AG10803 (cell line): Measurements from ENCODE around the gene TACR2.

ENCODE experiments used
- DNase-seq: peaks from one replicate; pipeline ENCODE4 v3.0.0; 2010; ENCODE audit warnings: low read depth
- H3K4me3 ChIP-seq: 2 replicates; pipeline ENCODE4 v1.5.1; 2011; ENCODE audit warnings: mild to moderate bottlenecking, low read length, control low read depth
- TF ChIP-seq, protein P1 (sequence below): conservative IDR thresholded peaks from 2 replicates; pipeline ENCODE4 v1.5.1; 2011; ENCODE audit warnings: mild to moderate bottlenecking, low read length, control low read depth, inconsistent platforms

TACR2 gene

DNA sequence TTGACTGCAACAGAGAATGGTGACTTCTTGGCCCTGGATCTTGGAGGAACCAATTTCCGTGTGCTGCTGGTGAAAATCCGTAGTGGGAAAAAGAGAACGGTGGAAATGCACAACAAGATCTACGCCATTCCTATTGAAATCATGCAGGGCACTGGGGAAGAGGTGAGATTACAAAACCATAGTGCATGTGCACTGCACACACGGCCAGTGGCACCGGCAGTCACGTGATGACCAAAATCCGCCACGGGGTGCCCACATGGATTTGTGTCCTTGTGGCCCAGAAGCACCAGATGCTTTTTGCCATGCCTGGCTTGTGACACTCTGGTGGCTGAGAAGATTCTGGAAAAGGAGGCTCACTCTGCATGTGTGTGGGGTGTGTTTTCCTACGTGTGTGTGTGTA is 32.4 kb downstream of the TACR2 start:
- H3K4me3 ChIP-seq = no peak overlapping the region
- TF ChIP-seq, protein P1, sequence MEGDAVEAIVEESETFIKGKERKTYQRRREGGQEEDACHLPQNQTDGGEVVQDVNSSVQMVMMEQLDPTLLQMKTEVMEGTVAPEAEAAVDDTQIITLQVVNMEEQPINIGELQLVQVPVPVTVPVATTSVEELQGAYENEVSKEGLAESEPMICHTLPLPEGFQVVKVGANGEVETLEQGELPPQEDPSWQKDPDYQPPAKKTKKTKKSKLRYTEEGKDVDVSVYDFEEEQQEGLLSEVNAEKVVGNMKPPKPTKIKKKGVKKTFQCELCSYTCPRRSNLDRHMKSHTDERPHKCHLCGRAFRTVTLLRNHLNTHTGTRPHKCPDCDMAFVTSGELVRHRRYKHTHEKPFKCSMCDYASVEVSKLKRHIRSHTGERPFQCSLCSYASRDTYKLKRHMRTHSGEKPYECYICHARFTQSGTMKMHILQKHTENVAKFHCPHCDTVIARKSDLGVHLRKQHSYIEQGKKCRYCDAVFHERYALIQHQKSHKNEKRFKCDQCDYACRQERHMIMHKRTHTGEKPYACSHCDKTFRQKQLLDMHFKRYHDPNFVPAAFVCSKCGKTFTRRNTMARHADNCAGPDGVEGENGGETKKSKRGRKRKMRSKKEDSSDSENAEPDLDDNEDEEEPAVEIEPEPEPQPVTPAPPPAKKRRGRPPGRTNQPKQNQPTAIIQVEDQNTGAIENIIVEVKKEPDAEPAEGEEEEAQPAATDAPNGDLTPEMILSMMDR = no peak
- no peak for DNase-seq

DNA sequence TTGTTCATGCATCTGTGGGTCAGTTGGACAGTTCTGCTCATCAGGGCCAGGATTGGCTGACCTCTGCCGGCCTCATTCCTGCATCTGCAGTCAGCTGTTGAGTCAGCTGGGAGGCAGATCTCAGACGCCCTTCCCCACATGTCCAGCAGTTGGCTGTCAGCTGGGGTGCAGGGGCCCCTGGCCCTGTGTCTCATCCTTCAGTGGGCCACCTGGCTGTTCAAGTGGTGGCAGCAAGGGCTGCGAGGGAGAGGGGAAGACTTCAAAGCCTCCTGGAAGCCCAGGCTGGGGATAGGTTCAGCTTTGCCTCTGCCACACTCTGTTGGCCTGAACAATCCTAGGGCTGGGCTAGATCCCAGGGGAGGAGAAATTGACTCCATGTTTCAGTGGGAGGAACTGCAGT is 33.2 kb downstream of the TACR2 start:
- no peak overlapping the region for H3K4me3 ChIP-seq
- peak; percentile 74 for DNase-seq
- TF ChIP-seq, protein P1 = peak; percentile 44

DNA sequence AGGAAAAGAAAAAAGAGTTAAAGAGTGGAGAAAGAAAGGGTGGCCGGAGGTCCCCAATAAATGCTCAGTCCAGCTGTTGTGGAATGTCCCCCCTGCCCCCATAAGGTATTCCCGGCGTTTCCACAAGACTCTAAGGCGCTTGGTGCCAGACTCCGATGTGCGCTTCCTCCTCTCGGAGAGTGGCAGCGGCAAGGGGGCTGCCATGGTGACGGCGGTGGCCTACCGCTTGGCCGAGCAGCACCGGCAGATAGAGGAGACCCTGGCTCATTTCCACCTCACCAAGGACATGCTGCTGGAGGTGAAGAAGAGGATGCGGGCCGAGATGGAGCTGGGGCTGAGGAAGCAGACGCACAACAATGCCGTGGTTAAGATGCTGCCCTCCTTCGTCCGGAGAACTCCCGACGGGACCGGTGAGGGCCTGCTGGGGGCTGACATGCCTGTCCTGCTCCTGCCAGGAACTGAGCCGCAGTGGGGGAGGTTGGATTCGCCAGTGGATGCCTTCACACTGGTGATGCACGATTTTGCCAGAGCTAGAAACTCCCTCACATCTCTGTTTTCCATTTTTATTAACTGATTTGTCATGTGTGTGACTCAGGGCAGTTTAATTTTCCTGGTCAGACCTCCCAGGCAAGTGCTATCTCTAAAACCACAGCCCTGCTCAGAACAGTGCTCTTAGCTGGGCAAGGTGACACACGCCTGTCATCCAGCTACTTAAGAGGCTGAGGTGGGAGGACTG is 34.2 kb downstream of the TACR2 start:
- H3K4me3 ChIP-seq = no peak overlapping the region
- DNase-seq = peak; percentile 85
- TF ChIP-seq, protein P1 = no peak

DNA sequence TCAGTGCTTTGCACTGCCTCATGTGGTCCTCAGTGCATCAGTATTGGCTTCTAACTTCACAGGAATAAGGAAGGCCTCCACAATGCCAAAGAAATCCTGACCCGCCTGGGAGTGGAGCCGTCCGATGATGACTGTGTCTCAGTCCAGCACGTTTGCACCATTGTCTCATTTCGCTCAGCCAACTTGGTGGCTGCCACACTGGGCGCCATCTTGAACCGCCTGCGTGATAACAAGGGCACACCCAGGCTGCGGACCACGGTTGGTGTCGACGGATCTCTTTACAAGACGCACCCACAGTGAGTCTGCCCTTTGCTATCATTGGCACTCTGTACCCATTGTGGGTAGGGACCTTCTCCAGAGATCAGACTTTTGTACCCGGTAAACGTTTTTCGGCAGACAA is 36.9 kb downstream of the TACR2 start:
- TF ChIP-seq, protein P1 = no peak

DNA sequence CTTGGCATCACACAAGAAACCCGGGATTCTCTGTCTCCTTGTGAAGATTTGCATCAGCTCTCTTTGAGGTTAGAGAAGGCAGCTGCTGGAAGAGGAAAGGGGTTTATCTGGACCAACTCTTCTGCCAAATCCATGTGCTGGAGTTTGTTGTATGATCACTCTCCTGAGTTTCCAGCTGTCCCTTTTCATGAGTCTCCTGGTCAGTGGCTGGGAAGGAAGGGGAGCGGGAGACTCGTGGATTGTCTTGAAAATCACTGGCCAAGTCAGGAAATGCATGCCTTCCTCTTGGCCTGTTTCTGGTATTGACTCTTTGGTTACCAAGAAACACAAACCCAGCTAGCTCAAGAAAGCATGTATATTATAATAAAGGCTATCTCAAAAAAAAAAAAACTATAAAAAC is 38.8 kb downstream of the TACR2 start:
- no peak overlapping the region for H3K4me3 ChIP-seq
- DNase-seq = no peak
- TF ChIP-seq, protein P1 = no peak

More for the DNA sequence above, 36.9 kb downstream of the TACR2 start:
- no peak overlapping the region for H3K4me3 ChIP-seq
- no peak for DNase-seq

DNA sequence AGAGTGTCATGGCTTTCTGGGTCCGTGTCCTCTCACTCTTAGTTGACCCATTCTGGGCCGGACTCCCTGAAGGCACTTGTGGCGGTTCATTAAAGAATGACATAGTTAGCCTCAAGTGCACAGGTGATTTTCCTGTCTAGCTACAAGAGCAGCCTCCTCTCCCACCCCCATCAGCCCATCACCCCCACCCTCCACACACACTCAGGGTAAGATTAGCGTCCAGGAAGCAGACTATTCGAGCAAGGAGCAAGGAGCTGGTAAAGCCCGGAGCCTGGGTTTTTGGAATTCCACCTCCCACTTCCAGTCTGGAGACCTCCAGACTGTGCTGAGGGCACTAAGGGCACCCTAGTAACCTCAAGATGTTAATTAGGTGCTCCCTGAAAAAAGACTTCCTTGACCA is 39.5 kb downstream of the TACR2 start:
- TF ChIP-seq, protein P1 = no peak
- H3K4me3 ChIP-seq = no peak overlapping the region
- no peak for DNase-seq

DNA sequence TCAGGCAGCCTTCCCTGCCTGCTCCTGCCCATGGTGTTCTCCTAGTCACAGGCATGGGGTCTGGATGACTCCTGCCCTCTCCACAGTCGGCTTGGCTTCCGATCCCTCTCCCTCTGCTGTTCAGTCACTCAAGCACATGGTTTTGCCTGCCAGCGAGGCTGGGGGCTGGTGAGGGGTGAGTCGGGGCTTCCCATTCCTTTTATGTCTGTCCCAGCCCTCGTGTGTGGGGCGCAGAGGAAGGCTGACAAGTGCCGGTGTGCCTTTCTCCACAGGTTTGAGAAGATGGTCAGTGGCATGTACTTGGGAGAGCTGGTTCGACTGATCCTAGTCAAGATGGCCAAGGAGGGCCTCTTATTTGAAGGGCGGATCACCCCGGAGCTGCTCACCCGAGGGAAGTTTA is 40.1 kb downstream of the TACR2 start:
- TF ChIP-seq, protein P1 = no peak
- H3K4me3 ChIP-seq = no peak overlapping the region
- DNase-seq = no peak
